Measurements from ENCODE around the gene HAL. TPM values are rescaled to one million over a fixed set of nuclear protein-coding genes. Genes with fewer than 3 reads are reported as not detected.

Gene HAL
- total RNA-seq, 1 experiment from 2014 or later = 1.8 TPM

- Histone ChIP-seq H3K27me3 (ENCODE audit: insufficient read depth, low read length) (no peaks in the 10 kb centered on the region), H2AFZ (ENCODE audit: low read depth, low read length, poor library complexity, severe bottlenecking) (no peak overlapping the region), H3K9ac (ENCODE audit: low read length) (no peak overlapping the region), H3K36me3 (ENCODE audit: control insufficient read depth in 1 of 2, insufficient read depth in 2 of 2, low read length in 2 of 2) (no peaks in the 10 kb centered on the region), H3K79me2 (ENCODE audit: insufficient read depth, low read length) (peaks cover 7% of the 10 kb centered on the region), H3K4me3 (replicated peaks in 1 of 2; ENCODE audit: low read depth in 1 of 2, low read length in 2 of 2) (no peak overlapping the region), H4K20me1 (ENCODE audit: insufficient read depth) (no peaks in the 10 kb centered on the region), H3K4me1 (ENCODE audit: control insufficient read depth in 1 of 2, insufficient read depth in 2 of 2, low read length in 2 of 2) (peaks cover 5 to 15% of the 10 kb centered on the region in 2 experiments; a peak in 3 of 4 replicates), H3K4me2 (ENCODE audit: low read length) (no peak overlapping the region), H3K9me3 (ENCODE audit: control insufficient read depth in 1 of 2, insufficient read depth in 1 of 2, low read depth in 1 of 2, low read length in 2 of 2) (no peaks in the 10 kb centered on the region), H3K9me2 (ENCODE audit: insufficient read depth) (no peaks in the 10 kb centered on the region), H3K27ac (ENCODE audit: low read depth, low read length) (no peak overlapping the region)
- ATAC-seq (no peak), DNase-seq (ENCODE audit: low read depth, low spot score) (no peak)
- ChIA-PET POLR2A (no interaction called here), CTCF (no interaction called here), RAD21 (ENCODE audit: low non-redundant PET in 1 of 2, low total read pairs in 2 of 2, uncharacterized antibody in 2 of 2, unreplicated experiment in 2 of 2) (no interaction called here)
- no TSS peak for BruUV-seq (replicated peaks)
- TF ChIP-seq SRF (IDR thresholded peaks at IDR 0.05; ENCODE audit: low read depth) (no peak), RAD21 (IDR thresholded peaks at IDR 0.05; ENCODE audit: low read depth) (no peak), ZNF274 (IDR thresholded peaks at IDR 0.05; ENCODE audit: low read depth, low read length) (no peak), ZFX (IDR thresholded peaks at IDR 0.05) (no peak), FOSL1 (IDR thresholded peaks at IDR 0.05; ENCODE audit: low read depth) (no peak)
- intact Hi-C loops (cut with micrococcal nuclease) = no loop called here
Observed at GRCh38 chr12:96039516-96039915, 43.4 kb upstream of the HAL start.

- Histone ChIP-seq H3K4me3 (replicated peaks in 1 of 2; ENCODE audit: low read depth in 1 of 2, low read length in 2 of 2) (no peak overlapping the region), H3K9ac (ENCODE audit: low read length) (no peak overlapping the region), H3K36me3 (ENCODE audit: control insufficient read depth in 1 of 2, insufficient read depth in 2 of 2, low read length in 2 of 2) (no peaks in the 10 kb centered on the region), H4K20me1 (ENCODE audit: insufficient read depth) (no peaks in the 10 kb centered on the region), H2AFZ (ENCODE audit: low read depth, low read length, poor library complexity, severe bottlenecking) (no peak overlapping the region), H3K9me3 (ENCODE audit: control insufficient read depth in 1 of 2, insufficient read depth in 1 of 2, low read depth in 1 of 2, low read length in 2 of 2) (no peaks in the 10 kb centered on the region), H3K9me2 (ENCODE audit: insufficient read depth) (no peaks in the 10 kb centered on the region), H3K27ac (ENCODE audit: low read depth, low read length) (no peak overlapping the region), H3K79me2 (ENCODE audit: insufficient read depth, low read length) (peaks cover 29% of the 10 kb centered on the region), H3K4me1 (ENCODE audit: control insufficient read depth in 1 of 2, insufficient read depth in 2 of 2, low read length in 2 of 2) (peaks cover 0 to 12% of the 10 kb centered on the region in 2 experiments; a peak in 3 of 4 replicates), H3K27me3 (ENCODE audit: insufficient read depth, low read length) (no peaks in the 10 kb centered on the region), H3K4me2 (ENCODE audit: low read length) (no peak overlapping the region)
- BruUV-seq (replicated peaks) = no TSS peak
- no peak for ATAC-seq
- RAD21 ChIA-PET (ENCODE audit: low non-redundant PET in 1 of 2, low total read pairs in 2 of 2, uncharacterized antibody in 2 of 2, unreplicated experiment in 2 of 2) = interaction anchor here in 1 of 2 experiments (1.0 kb wide), 1 partner anchor 159 kb away, joined by 3 read pairs; no protein-coding TSS in a partner anchor
- CTCF ChIA-PET = interaction anchor here (1.7 kb wide), 1 partner anchor 178 kb away, joined by 3 read pairs; no protein-coding TSS in a partner anchor
- intact Hi-C loops (cut with micrococcal nuclease) = no loop called here
- DNase-seq (ENCODE audit: low read depth, low spot score) = no peak
- POLR2A ChIA-PET = no interaction called here
- no peak for TF ChIP-seq ATF3 (IDR thresholded peaks at IDR 0.05)
- TF ChIP-seq CEBPB (IDR thresholded peaks at IDR 0.05; ENCODE audit: low read depth) = no peak
- TF ChIP-seq FOSL1 (IDR thresholded peaks at IDR 0.05; ENCODE audit: low read depth) = no peak
- no peak for TF ChIP-seq RAD21 (IDR thresholded peaks at IDR 0.05; ENCODE audit: low read depth)
- no peak for TF ChIP-seq SIN3A (IDR thresholded peaks at IDR 0.05; ENCODE audit: low read depth)
- TF ChIP-seq POLR2A (IDR thresholded peaks at IDR 0.05; ENCODE audit: borderline replicate concordance, extremely low read depth, insufficient read depth, insufficient read length) = no peak
- TF ChIP-seq REST (IDR thresholded peaks at IDR 0.05; ENCODE audit: low read depth) = no peak
- no peak for TF ChIP-seq SRF (IDR thresholded peaks at IDR 0.05; ENCODE audit: low read depth)
- no peak for TF ChIP-seq POLR2AphosphoS5 (IDR thresholded peaks at IDR 0.05; ENCODE audit: low read depth, low read length)
- TF ChIP-seq ZBTB33 (IDR thresholded peaks at IDR 0.05; ENCODE audit: extremely low read depth, insufficient replicate concordance, low read length) = no peak
- no peak for TF ChIP-seq ZNF274 (IDR thresholded peaks at IDR 0.05; ENCODE audit: low read depth, low read length)
- TF ChIP-seq JUND (IDR thresholded peaks at IDR 0.05) = no peak
- TF ChIP-seq SP1 (IDR thresholded peaks at IDR 0.05; ENCODE audit: low read depth) = no peak
- no peak for TF ChIP-seq TCF7L2 (IDR thresholded peaks at IDR 0.05; ENCODE audit: borderline replicate concordance, extremely low read depth, insufficient read depth, insufficient read length)
- no peak for TF ChIP-seq ZFX (IDR thresholded peaks at IDR 0.05)
Observed at GRCh38 chr12:96036765-96037455, 40.8 kb upstream of the HAL start.
